Measurements from ENCODE around the gene SP9. TPM values are rescaled to one million over a fixed set of nuclear protein-coding genes. Genes with fewer than 3 reads are reported as not detected.

Gene SP9
- 0.05 and 0.16 TPM in 2 replicates for total RNA-seq
- polyA plus RNA-seq (2012): not detected

- peak; percentile 62 for DNase-seq (ENCODE audit: low read depth)
These were observed at the start of gene SP9 for GRCh38 chr2:174334781-174335251. TSS of gene SP9 (plus strand) at chr2:174334954. CDS start at chr2:174335093, 139 bp downstream.

- no peak for DNase-seq (ENCODE audit: low read depth)
These were observed 48.6 kb upstream of the SP9 start for GRCh38 chr2:174286172-174286571.

GRCh38 chr2:174292908-174293307 lies 41.8 kb upstream of the SP9 start:
- no peak for DNase-seq (ENCODE audit: low read depth)

GRCh38 chr2:174300114-174300513 lies 34.6 kb upstream of the SP9 start:
- DNase-seq (ENCODE audit: low read depth): no peak

GRCh38 chr2:174312581-174313234 lies 22.0 kb upstream of the SP9 start:
- peak; percentile 13 for DNase-seq (ENCODE audit: low read depth)

GRCh38 chr2:174322149-174322548 lies 12.6 kb upstream of the SP9 start:
- no peak for DNase-seq (ENCODE audit: low read depth)

- no peak for DNase-seq (ENCODE audit: low read depth)
These were observed 12.0 kb upstream of the SP9 start for GRCh38 chr2:174322746-174323145.

- DNase-seq (ENCODE audit: low read depth): no peak
These were observed 10.2 kb upstream of the SP9 start for GRCh38 chr2:174324530-174324929.

- DNase-seq (ENCODE audit: low read depth): no peak
These were observed 9.2 kb upstream of the SP9 start for GRCh38 chr2:174325373-174326160.

GRCh38 chr2:174326161-174327020 lies 8.4 kb upstream of the SP9 start:
- DNase-seq (ENCODE audit: low read depth): no peak

GRCh38 chr2:174327021-174327840 lies 7.5 kb upstream of the SP9 start:
- no peak for DNase-seq (ENCODE audit: low read depth)

GRCh38 chr2:174327841-174328113 lies 7.0 kb upstream of the SP9 start:
- no peak for DNase-seq (ENCODE audit: low read depth)

- no peak for DNase-seq (ENCODE audit: low read depth)
These were observed 6.4 kb upstream of the SP9 start for GRCh38 chr2:174328114-174328960.

GRCh38 chr2:174328961-174329715 lies 5.6 kb upstream of the SP9 start:
- DNase-seq (ENCODE audit: low read depth): no peak

GRCh38 chr2:174330945-174331594 lies 3.7 kb upstream of the SP9 start:
- no peak for DNase-seq (ENCODE audit: low read depth)

GRCh38 chr2:174331595-174332216 lies 3.0 kb upstream of the SP9 start:
- no peak for DNase-seq (ENCODE audit: low read depth)

GRCh38 chr2:174332217-174332963 lies 2.4 kb upstream of the SP9 start:
- no peak for DNase-seq (ENCODE audit: low read depth)

GRCh38 chr2:174333017-174333371 lies 1.8 kb upstream of the SP9 start:
- DNase-seq (ENCODE audit: low read depth): no peak

All from myocyte (in vitro differentiated cells).